GM12878 (cell line): ENCODE results near the gene KIF6.

Source experiments
- EP300 ChIP-seq, 2 experiments: fragments of 150-350 bp in 1 of 2; IDR thresholded peaks; 2 replicates each; pipeline ENCODE4 v1.6.1; 2011 to 2012; ENCODE audit warnings: low read depth in 2 of 2, low read length in 2 of 2, borderline replicate concordance in 1 of 2, improper control_type of control experiment in 1 of 2, inconsistent platforms in 1 of 2; ENCODE audit not compliant: control insufficient read depth in 1 of 2
- EZH2 ChIP-seq: IDR thresholded peaks from 2 replicates; pipeline ENCODE4 v1.6.1; 2012; ENCODE audit warnings: low read depth, mild to moderate bottlenecking, control low read depth, inconsistent platforms, low read length, borderline replicate concordance; ENCODE audit not compliant: control insufficient read depth
- RFX5 ChIP-seq: IDR thresholded peaks from 2 replicates; pipeline ENCODE4 v1.6.1; 2011; ENCODE audit warnings: low read depth, low read length, improper control_type of control experiment
- SP1 ChIP-seq: IDR thresholded peaks from one replicate; pipeline ENCODE4 v1.6.1; 2011; ENCODE audit warnings: low read depth, low read length
- TF ChIP-seq, protein P1 (sequence below), 3 experiments: IDR thresholded peaks in 2 of 3; conservative IDR thresholded peaks in 1 of 3; 2 replicates each; pipeline ENCODE4 v1.5.1; 2011; ENCODE audit warnings: low read depth in 3 of 3, low read length in 3 of 3, mild to moderate bottlenecking in 3 of 3, control low read depth in 2 of 3, moderate library complexity in 2 of 3, inconsistent platforms in 1 of 3, mixed read lengths in 1 of 3; ENCODE audit not compliant: control insufficient read depth in 2 of 3, insufficient read depth in 1 of 3; ENCODE audit errors: extremely low read depth in 1 of 3

DNA sequence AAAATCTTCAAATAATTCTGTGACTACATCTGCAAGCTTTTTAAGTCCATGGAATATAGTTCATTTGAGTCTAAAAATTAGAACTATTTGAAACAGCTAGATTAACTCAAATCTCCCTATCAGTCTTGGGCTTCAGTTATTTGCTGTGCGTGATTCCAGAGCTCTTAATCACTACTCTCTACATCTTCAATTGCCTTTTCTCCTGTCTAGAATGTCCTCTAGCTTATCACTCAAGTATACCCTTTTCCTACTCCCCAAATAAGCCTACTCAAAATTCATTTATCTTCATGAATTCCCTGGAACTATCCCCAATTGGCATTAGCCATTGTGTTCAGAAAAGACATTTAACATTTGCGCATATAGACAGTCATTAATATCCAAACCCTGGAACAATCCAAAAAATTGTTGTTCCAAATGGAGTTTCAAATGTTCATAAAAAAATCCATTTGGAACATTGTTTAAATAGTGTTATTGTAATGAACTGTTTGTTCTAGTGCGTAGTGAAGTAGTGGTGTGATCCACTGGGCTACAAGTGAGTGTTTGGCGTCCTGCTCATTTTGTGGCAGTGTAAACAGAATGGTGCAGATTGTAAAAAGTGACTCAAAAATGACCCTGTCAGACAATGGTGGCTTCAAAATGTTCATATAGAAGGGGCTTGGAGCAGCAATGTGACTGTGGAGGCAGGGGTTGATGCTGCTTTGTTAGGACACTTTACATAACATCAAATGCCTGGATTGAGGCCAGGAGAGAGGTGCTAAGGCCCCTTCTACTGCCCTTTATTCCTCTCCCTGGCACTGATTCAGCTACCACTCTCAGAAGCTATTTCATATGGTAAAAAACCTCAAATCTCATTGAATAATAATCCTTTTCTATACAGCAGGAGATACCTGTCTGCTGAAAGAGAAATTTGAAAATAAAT lies 122.3 kb downstream of the KIF6 start:
- TF ChIP-seq EZH2 = no peak
- TF ChIP-seq, protein P1, sequence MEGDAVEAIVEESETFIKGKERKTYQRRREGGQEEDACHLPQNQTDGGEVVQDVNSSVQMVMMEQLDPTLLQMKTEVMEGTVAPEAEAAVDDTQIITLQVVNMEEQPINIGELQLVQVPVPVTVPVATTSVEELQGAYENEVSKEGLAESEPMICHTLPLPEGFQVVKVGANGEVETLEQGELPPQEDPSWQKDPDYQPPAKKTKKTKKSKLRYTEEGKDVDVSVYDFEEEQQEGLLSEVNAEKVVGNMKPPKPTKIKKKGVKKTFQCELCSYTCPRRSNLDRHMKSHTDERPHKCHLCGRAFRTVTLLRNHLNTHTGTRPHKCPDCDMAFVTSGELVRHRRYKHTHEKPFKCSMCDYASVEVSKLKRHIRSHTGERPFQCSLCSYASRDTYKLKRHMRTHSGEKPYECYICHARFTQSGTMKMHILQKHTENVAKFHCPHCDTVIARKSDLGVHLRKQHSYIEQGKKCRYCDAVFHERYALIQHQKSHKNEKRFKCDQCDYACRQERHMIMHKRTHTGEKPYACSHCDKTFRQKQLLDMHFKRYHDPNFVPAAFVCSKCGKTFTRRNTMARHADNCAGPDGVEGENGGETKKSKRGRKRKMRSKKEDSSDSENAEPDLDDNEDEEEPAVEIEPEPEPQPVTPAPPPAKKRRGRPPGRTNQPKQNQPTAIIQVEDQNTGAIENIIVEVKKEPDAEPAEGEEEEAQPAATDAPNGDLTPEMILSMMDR (IDR thresholded peaks at IDR 0.05 in 2 of 3, conservative IDR thresholded peaks at IDR 0.05 in 1 of 3; ENCODE audit: control insufficient read depth in 2 of 3, extremely low read depth in 1 of 3, insufficient read depth in 1 of 3, low read depth in 3 of 3, low read length in 3 of 3) = no peak
- TF ChIP-seq EP300 (IDR thresholded peaks at IDR 0.05; ENCODE audit: borderline replicate concordance in 1 of 2, control insufficient read depth in 1 of 2, low read depth in 2 of 2, low read length in 2 of 2) = no peak
- no peak for TF ChIP-seq SP1
- TF ChIP-seq RFX5 = no peak
